GM12864 (cell line): ENCODE data around the gene KIAA0753.
A peak's percentile ranks its signal among the peaks of the same experiment; 100 is the strongest.

Source experiments
- DNase-seq: peaks from one replicate; pipeline ENCODE4 v3.0.0-alpha.2; 2011; ENCODE audit warnings: low read depth
- H3K4me3 ChIP-seq: 2 replicates; pipeline ENCODE4 v1.5.1; 2011; ENCODE audit warnings: mild to moderate bottlenecking, low read depth, low read length, control low read depth
- TF ChIP-seq, protein P1 (sequence below): IDR thresholded peaks from 2 replicates; pipeline ENCODE4 v1.5.1; 2011; ENCODE audit warnings: low read depth, mild to moderate bottlenecking, moderate library complexity, low read length, control low read depth, inconsistent platforms; ENCODE audit errors: missing control alignments

KIAA0753 gene

DNA sequence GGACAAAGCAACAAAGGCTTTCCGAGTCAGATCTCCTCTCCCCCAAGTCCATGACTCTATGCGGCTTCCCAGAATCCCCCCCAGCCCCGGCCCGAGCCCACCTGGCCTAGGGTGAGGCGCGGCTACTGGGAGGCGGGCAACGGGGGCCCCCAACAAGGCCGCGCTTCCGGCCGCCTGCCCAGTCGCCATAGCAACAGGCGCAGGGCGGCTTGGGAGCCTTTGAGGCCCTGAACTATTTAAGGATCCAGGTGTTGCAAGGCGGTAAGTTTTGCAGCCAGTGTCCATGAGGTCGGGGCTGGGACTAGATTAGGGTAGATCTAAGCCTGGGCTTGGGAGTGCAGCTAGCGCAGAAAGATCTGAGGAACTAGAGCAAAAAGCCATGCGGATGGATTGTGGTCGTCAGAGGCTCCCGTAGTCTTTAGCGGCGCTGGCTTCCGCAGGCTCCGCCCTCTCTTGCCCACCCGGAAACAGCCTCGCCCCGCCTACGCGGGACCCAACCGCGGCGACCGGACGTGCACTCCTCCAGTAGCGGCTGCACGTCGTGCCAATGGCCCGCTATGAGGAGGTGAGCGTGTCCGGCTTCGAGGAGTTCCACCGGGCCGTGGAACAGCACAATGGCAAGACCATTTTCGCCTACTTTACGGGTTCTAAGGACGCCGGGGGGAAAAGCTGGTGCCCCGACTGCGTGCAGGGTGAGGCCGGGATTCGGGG, at the start of gene KIAA0753, which contains the start of gene TXNDC17:
Gene KIAA0753 (minus strand): TSS at position 176 of the 711 bp plus-strand sequence. CDS start 5,608 bp downstream, outside the sequence.
Gene TXNDC17 (plus strand): TSS at position 525 of the 711 bp plus-strand sequence. CDS start 23 bp downstream, at position 548.
- TF ChIP-seq, protein P1, sequence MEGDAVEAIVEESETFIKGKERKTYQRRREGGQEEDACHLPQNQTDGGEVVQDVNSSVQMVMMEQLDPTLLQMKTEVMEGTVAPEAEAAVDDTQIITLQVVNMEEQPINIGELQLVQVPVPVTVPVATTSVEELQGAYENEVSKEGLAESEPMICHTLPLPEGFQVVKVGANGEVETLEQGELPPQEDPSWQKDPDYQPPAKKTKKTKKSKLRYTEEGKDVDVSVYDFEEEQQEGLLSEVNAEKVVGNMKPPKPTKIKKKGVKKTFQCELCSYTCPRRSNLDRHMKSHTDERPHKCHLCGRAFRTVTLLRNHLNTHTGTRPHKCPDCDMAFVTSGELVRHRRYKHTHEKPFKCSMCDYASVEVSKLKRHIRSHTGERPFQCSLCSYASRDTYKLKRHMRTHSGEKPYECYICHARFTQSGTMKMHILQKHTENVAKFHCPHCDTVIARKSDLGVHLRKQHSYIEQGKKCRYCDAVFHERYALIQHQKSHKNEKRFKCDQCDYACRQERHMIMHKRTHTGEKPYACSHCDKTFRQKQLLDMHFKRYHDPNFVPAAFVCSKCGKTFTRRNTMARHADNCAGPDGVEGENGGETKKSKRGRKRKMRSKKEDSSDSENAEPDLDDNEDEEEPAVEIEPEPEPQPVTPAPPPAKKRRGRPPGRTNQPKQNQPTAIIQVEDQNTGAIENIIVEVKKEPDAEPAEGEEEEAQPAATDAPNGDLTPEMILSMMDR = no peak
- H3K4me3 ChIP-seq = peak within 1 kb of the TSS; percentile 66
- DNase-seq = peak; percentile 82

DNA sequence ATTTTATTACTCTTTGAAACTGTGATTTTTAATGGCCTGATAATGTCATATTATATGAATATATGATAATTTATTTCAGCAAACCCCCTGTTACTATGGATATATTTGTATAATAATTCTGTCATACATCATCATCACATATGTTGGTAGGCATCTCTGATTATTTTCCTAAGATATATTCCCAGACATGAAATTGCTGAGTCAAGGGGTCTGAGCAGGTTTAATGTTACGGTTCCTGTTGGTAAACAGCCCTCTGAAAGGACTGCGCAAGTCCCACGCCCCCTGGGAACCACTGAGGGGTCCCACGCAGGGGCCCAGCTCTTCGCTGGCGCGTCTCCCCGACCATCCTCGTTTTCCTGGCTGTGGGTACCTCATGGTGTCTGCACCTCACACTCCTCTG, 48.4 kb upstream of the KIAA0753 start:
- DNase-seq = no peak
- TF ChIP-seq, protein P1 = no peak
- no peak overlapping the region for H3K4me3 ChIP-seq

GRCh38 chr17:6686026-6686425, 45.5 kb upstream of the KIAA0753 start:
- no peak for DNase-seq
- TF ChIP-seq, protein P1 = no peak
- H3K4me3 ChIP-seq = no peak overlapping the region

GRCh38 chr17:6684881-6685767, 44.6 kb upstream of the KIAA0753 start:
- no peak for DNase-seq
- TF ChIP-seq, protein P1 = no peak
- no peak overlapping the region for H3K4me3 ChIP-seq

DNA sequence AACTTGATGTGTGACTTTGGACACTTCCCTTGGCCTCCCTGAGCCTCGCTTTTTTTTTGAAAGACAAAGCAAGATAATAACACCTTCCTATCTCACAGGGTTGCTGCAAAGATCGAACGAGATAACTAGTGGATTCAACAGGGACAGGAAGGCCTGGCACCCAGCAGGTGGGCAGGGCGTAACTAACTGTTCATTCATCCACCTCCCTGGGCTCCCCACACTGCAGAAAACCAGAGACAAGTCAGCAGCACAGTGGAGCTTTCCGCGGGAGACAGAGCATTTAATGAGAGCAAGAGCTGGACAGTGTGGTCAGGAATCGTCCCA, 43.9 kb upstream of the KIAA0753 start:
- TF ChIP-seq, protein P1 = no peak
- DNase-seq = no peak
- no peak overlapping the region for H3K4me3 ChIP-seq

- H3K4me3 ChIP-seq = no peak overlapping the region
- no peak for DNase-seq
- TF ChIP-seq, protein P1 = no peak
Observed at GRCh38 chr17:6683730-6684459, 43.4 kb upstream of the KIAA0753 start.
